Endometrial microvascular endothelial cells (primary cell): ENCODE results near the gene KMT2B. TPM values are rescaled to one million over a fixed set of nuclear protein-coding genes. Genes with fewer than 3 reads are reported as not detected.

Experiments used
- in situ Hi-C: cut with HindIII; loops from 2 replicates; pipeline ENCODE4 v1.10.0; 2017; ENCODE audit warnings: low sequenced_read_pairs, low pct_unique_long_range_greater_than_20kb; ENCODE audit errors: inconsistent ontology term
- total RNA-seq: library from RNA; depleted of rRNA; stranded (reverse); fragments of >200 nt; gene quantifications from one replicate; pipeline ENCODE4 v1.2.3, GENCODE V29; 2015; ENCODE audit errors: inconsistent ontology term

The KMT2B gene
- total RNA-seq, 1 donor from 2014 or later: 11.1 TPM

DNA sequence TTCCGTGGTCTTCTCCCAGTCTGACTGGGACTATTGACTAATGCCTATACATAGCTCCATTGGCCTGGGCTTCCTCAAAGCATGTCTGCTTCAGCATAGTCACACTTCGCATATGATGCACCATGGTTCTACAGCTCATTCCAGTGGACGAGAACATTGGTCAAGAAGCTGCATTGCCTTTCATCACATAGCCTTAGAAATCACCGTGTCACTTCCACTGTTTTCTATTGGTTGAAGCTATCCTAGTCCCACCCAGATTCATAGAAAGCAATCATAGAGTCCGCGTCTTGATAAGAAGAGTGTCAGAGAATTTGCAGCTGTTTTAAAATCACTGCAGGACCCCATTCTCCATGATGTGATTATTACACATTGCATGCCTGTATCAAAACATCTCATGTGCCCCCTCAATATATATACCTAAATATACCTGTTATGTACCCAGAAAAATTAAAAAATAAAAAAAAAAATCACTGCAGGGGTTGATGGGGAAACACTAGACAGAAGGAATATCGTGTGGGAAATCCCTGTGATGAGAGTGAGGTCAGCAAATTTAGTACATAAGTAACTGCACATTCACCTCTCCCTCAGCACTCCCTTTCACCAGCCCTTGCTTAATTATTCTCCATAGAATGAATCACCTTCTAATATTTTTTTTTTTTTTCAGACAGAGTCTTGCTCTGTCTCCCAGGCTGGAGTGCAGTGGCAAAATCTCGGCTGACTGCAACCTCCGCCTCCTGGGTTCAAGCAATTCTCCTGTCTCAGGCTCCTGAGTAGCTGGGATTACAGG lies 55.4 kb downstream of the KMT2B start:
- in situ Hi-C loops: no loop called here

DNA sequence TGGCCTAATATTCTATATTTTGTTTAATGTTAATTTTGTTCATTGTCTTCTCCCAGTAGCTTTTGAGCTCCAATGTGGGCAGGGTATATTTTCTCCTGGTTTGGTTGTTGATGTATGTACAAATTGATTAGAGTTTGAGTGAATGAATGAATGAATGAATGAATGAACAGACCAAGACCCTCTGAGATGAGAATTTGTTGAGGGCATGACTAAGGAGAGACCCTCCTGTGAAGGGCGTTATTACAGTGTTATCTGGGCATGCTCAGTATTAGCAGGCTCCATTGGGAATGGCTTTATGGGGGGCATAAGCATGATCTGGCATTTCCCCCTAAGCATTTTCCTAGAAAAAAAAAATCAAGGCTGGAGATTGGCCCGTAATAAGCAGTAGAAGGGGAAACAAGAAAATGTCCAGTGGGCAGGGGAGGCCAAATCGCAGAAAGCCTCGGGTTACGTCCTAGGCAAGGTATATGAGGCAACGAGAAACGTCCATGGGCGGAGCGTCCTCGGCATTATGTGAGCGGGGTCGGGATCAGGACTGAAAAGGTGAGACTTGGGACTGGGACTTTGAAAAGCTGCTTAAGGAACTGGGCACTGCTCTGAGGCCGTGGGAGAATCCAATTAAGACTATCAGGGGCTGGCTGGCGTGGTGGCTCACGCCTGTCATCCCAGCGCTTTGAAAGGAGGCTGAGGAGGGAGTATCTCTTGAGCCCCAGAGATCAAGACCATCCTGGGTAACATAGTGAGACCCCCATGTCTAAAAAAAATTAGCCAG lies 56.7 kb downstream of the KMT2B start:
- in situ Hi-C loops: no loop called here

DNA sequence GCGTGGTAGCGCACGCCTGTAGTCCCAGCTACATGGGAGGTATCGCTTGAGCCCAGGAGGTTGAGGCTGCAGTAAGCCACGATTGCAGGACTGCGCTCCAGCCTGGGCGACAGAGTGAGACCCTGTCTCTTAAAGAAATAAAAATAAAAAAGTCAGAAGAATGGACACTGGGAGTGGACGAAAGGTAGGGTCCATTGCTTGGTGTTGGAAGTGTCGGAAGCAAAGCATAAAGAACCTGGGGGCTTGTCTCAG lies 57.2 kb downstream of the KMT2B start:
- in situ Hi-C loops: no loop called here

DNA sequence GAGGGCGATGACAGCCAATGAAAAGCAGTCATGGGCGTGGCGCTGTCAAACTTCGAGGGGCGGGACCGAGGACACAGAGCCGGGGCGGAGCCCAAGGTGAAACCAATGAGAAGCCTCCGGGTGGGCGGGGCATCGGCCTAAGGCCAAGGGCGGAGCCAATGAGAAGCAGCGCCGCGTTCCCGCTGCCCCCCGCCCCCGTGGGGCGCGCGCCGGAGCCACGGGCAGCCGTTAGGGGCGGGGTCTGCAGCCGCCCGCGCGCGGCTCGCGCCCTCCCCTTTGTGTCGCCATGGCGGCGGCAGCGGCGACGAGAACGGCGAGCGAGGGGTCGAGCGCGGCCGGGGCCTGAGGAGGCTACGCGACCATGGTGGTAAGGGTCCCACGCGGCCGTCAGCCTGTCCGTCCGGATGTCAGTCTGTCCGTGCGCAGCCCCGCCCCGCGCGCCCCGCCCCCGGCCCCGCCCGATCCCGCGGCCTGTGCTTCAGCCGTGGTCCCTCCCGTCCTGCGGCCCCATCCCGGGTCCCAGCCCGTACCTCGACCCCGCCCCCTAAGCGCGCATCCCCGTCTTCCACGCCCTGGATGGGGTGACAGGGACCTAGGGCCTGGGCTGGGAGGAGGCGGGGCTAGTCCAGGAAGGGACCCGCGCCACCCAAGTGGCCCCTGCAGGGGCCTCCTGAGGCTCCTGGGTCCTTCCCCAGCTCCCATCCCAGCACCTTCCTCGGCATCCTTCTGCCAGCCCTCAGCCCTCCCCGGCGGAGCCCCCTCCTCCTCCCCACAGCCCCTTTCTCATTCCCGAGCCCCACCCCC lies 57.7 kb downstream of the KMT2B start, which contains the start of gene ARHGAP33:
ARHGAP33 (plus strand) TSS at position 267 of the 804 bp plus-strand sequence; CDS start at position 362, 95 bp downstream.
- in situ Hi-C loops: no loop called here

DNA sequence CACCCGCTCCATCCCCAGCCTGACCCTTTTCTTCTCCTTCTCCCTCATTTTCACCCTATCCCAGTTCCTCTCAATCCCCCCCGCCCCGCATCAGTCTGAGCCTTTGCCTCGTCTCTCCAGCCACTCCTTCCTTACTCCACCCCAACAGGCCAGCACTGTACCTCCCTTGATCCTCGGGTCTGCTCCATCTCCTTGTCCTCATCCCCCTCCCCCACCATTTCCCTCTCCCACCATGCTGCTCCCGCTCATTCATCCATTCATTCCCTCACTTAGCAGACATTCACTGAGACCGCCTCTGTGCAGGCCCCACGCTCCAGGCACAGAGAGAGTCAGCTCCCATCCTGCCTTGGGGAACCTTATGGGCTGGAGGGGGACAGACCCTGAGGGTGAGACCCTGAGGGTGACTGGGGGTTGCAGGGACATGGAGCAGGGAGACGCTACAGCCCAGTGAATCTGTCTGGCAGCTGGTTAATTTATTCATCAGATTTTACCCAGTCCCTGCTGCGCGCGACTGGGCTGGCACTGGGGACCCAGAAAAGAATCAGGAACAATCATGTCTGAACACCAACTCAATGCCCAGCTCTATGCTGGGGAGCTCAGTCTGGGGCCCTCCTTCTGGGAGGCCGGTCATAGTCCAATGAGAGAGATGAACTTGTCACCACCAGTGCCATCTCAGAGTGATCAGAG lies 58.4 kb downstream of the KMT2B start:
- in situ Hi-C loops: no loop called here

DNA sequence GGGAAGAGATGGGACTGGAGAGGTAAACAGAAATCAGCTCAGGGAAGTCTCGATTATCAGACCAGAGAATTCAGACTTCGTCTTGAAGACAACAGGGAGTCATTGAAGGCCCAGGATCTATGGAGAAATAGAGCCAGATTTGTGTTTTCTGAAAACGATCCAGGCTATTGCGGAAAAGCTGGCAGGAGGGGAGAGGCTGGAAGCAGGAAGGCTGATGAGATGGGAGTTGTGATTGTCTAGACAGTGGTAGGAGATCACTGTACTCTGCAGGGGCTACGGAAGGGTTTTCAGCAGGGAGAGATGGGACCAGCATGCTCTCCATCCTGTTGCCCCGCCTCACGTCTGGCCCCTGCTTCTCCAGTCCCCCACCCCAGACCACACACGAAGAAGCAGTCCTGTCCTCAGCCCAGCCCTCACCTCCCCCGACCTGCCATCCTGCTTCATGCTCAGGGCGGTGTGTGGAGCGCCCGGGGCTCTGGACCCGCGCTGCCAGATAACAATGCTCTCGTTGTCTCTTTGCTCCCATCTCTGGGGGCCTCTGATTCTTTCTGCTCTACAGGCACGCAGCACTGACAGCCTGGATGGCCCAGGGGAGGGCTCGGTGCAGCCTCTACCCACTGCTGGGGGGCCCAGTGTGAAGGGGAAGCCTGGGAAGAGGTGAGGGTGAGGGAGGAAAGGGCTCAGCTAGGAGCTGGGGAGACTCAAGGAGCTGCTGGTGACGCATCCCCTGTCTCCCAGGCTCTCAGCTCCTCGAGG lies 59.5 kb downstream of the KMT2B start:
- in situ Hi-C loops: no loop called here

DNA sequence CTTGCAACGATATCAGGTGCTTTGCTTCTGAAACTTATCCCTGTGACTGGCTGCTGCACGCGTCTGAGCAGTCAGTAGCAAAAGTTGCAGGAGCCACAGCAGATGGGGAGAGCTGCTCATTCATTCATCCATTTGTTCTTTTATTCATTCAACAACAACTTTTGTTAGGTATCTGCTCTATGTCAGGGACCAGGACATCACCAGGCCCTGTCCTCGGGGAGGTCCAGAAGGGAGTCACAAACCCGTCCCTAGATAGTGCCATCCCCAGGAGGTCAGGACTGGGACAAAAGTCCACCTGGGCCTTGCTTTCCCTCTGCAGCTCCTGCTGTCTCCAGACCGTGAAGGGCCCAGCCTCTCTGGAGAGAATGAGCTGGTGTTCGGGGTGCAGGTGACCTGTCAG lies 60.2 kb downstream of the KMT2B start:
- in situ Hi-C loops: no loop called here

DNA sequence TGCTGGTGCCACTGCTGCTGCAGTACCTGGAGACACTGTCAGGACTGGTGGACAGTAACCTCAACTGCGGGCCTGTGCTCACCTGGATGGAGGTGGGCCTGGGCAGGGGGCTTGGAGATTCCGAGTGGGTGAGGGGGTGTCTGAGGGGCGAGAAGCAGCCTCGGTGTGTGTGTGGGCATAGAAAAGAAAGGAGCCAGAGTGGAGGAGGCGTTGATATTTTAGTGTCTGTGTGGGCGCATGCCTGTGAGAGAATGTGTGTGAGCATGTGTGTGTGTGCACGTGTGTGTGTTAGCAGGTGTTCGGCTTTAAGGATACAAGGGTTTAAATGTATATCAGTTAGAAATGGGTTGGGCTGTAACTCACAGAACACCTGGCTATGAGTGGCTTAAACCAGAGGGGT lies 61.2 kb downstream of the KMT2B start:
- in situ Hi-C loops: no loop called here

DNA sequence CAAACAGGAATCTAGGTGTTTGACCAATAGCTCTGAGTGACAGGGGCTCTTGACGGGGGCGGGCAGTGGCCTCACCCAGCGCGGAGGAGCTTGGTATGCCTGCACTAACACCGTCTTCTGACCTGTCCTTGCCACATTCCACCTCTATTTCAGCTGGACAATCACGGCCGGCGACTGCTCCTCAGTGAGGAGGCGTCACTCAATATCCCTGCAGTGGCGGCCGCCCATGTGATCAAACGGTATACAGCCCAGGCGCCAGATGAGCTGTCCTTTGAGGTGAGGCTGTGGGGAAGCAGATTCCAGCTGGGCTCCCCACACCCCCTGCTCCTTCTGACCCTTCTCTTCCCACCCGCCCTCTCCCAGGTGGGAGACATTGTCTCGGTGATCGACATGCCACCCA lies 62.3 kb downstream of the KMT2B start:
- in situ Hi-C loops: no loop called here

DNA sequence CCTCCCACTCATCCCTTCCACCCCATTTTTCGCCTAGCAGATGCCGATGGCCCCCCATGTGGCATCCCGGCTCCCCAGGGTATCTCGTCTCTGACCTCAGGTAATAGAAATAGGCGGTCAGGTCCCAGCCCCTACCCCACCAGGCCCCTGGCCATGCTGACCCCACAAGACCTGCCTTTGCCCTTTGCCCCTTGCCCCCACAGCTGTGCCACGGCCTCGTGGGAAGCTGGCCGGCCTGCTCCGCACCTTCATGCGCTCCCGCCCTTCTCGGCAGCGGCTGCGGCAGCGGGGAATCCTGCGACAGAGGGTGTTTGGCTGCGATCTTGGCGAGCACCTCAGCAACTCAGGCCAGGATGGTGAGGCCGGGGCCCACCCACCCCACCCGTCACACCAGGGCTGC lies 62.9 kb downstream of the KMT2B start:
- in situ Hi-C loops: no loop called here

DNA sequence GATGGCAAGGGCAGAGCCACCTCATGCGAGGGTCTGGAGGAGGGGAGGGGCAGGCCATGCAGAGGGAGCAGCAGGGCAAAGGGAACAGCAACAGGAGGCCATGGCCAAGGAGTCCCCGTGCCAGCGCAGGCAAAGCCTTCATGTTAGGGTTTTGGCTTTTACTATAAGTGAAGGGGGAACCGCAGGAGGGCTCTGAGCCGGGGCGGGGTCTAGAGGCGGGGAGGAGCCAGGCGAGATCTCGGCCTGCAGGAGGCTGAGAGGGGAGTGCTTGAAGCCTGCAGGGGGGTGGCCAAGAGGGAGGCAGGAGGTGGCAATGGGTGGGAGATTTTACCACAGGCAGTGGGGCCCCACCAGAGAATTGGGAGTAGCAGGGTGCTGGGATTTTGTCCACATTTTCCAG lies 63.8 kb downstream of the KMT2B start:
- in situ Hi-C loops: no loop called here

DNA sequence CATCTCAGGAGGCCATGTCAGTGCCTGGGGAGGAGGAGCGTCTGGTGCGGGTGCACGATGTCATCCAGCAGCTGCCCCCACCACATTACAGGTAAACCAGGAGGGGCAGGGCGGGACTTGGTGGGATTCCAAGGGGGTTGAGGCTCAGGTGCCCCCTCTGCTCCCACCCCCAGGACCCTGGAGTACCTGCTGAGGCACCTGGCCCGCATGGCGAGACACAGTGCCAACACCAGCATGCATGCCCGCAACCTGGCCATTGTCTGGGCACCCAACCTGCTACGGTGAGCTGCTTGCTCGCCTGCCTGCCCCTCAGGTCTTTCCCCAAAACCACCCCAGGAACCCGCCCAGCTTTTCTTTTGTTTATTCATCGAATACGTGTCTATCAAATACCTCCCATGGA lies 64.8 kb downstream of the KMT2B start:
- in situ Hi-C loops: no loop called here

DNA sequence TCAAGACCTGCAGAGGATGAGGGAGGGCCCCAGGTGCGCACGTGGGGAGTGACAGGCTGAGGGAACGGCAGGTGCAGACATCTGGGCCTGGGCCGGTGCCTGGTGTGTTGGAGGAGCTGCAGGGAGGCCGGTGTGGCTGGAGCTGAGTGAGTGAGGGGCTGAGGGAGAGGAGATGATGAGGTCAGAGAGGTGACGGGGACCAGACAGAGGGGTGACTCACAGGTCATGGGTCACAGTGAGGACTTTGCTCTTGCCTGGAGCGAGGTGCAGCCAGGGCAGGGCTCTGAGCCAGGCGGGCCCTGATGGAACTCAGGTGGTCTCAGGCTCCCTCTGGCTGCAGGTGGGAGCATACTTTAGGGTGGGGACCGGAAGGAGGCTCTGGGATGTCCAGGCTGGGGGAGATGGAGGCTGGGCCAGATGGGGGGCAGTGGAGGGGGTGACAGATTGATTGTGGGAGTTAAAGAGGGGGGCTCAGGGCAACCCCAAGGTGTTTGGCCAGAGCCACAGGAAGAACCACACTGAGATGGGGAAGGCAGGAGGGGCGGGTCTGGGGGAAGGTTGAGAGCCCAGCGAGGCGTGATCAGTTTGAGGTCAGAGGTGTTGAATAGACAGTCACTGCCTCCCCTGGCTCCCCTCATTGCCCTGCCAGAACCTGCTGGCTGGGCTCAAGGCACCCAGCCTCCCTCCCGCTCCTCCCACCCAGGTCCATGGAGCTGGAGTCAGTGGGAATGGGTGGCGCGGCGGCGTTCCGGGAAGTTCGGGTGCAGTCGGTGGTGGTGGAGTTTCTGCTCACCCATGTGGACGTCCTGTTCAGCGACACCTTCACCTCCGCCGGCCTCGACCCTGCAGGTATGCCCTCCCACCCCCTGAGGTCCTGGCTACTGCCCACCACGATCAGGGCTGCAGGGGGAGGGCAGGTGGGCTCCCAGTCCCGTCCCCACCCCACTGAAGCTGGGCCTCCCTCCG lies 65.9 kb downstream of the KMT2B start:
- in situ Hi-C loops: no loop called here

DNA sequence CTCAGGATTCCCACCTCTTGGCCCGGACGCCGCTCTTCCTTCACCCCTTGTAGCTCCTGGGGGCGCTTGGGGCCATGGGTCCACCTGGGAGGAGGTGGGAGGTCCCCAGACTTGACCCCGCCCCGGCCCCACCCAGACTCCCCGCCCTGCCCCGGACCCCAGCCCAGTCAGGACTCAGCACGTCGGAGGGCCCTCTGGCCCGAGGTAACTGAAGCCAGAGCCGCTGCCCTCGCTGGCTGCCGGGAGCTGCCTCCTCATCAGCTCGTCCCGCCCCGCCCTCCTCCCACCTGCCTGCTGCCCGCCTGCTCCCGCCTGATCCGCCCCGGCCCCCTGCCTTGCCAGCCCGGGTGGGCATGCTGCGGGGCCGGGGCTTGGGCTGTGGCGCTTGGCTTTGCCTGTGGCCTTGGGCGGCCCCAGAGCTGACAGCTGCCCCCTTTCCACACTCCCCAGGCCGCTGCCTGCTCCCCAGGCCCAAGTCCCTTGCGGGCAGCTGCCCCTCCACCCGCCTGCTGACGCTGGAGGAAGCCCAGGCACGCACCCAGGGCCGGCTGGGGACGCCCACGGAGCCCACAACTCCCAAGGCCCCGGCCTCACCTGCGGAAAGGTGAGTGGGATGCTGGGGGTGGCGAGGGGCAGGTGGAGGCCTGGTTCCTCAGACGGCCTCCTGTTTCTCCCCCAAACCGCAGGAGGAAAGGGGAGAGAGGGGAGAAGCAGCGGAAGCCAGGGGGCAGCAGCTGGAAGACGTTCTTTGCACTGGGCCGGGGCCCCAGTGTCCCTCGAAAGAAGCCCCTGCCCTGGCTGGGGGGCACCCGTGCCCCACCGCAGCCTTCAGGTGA lies 66.9 kb downstream of the KMT2B start:
- in situ Hi-C loops: no loop called here

DNA sequence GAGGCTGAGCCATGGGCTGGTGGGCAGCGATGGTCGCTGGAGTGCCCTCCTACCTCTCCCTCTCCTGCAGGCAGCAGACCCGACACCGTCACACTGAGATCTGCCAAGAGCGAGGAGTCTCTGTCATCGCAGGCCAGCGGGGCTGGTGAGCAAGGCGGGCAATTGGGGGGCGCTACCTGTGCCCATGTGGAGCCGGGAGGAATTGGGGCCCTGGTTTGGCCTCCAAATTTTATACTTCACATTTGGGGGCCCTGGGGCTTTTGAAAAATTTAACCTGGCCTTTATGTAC lies 67.5 kb downstream of the KMT2B start:
- in situ Hi-C loops: no loop called here

DNA sequence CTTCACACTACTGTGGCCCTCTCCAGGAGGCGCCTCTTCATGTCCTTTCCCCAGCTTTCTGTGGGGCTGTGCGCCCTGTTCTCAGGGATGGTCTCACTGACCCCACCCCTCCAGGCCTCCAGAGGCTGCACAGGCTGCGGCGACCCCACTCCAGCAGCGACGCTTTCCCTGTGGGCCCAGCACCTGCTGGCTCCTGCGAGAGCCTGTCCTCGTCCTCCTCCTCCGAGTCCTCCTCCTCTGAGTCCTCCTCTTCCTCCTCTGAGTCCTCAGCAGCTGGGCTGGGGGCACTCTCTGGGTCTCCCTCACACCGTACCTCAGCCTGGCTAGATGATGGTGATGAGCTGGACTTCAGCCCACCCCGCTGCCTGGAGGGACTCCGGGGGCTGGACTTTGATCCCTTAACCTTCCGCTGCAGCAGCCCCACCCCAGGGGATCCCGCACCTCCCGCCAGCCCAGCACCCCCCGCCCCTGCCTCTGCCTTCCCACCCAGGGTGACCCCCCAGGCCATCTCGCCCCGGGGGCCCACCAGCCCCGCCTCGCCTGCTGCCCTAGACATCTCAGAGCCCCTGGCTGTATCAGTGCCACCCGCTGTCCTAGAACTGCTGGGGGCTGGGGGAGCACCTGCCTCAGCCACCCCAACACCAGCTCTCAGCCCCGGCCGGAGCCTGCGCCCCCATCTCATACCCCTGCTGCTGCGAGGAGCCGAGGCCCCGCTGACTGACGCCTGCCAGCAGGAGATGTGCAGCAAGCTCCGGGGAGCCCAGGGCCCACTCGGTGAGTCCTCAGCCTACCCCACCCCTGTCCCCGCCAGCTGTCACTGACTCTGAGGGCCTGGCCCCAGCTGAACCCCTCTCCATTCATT lies 68.7 kb downstream of the KMT2B start:
- in situ Hi-C loops: no loop called here
